22Rv1 (cell line): ENCODE measurements around the gene DEDD2.

ENCODE experiments used
- H3K27ac ChIP-seq: fragments of 450-650 bp; 2 replicates; pipeline ENCODE4 v1.5.1; 2017
- CTCF ChIP-seq: fragments of 450-650 bp; IDR thresholded peaks from 2 replicates; pipeline ENCODE4 v1.5.1; 2017; ENCODE audit warnings: mild to moderate bottlenecking
- ZFX ChIP-seq: fragments of 450-650 bp; IDR thresholded peaks from 2 replicates; pipeline ENCODE4 v1.6.1; 2017; ENCODE audit warnings: antibody characterized with exemption, borderline replicate concordance

The DEDD2 gene

DNA sequence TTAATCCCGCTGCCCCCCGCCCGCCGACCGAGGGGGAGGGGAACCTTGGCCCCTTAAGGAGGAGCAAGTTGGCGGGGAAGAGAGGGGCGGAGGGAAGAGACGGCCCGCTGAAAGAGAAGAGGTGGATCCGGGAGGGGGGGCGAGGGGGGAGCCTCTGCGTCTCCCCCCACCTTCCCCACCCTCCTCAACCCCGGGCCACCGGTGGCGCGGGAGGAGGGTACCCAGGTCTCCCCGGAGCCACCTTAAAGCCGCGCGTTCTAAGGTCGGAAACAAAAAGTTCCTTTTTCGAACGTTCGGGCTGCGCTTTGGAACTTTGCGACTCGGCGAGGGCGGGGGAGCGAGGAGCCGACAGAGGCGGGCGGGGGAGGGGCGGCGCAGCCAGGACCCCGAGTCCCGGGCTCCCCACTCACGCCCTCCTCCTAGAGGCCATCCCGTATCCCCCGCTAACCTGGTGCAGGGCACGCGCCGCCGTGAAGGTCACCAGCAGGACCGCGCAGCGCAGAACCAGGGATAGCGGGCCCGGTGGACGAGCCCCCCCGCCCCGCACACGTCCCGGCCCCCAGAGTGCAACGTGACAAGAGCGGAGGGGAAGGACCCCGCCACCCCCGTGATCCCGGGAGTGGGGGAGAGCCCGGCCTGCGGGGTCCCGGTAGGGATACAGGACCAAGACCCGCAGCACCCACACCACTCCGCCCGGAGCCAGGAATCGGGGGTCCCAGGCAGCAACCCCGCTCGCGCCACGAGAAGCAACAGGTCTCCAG, 36.8 kb upstream of the DEDD2 start:
- H3K27ac ChIP-seq: peak overlapping the region; percentile 94
- TF ChIP-seq CTCF (no peak), ZFX (no peak)

GRCh38 chr19:42253245-42254088, 36.0 kb upstream of the DEDD2 start:
- no peak for TF ChIP-seq CTCF
- TF ChIP-seq ZFX: no peak
- peak overlapping the region; percentile 94 for H3K27ac ChIP-seq

DNA sequence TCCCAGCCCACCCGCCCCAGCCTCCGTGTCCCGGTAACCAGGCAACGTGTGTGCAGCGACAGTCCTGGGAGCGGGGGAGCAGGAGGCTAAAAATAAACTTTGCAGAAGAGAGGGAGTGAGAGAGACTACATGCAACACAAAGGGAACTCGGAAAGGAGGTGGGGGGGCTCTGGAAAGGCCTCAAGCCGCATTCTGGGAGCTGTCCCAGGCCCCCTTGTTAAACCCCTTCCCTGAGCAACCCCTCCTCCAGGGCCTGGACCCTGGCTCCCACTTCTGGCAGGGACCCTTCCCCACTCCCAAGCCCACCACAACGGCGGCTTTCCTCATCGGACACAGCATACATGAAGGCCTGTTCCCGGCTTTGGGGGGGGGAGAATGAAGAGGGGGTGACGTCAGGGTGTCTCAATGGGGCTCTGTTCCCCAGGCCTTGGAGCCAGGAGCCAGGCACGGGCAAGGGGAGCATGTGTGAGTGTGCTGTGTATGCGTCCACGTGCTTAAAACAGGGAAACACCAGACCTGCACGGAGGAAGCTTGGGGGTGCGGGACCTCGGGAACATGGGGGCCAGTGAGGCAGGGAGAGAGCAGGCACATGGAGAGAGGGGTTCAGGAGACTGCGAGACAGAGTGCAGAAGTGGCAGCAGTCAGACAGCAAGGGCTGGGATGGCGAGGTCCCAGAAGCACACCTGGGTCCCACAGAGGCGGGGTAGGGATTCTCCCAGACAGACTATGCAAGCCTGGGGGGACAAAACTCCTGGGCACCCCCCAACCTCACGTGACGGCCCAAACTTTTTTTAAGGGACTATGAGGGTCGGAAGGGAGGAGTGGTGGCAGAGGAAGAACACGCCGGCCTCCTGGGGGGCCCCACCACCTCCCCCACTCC, 35.1 kb upstream of the DEDD2 start:
- peak overlapping the region; percentile 94 for H3K27ac ChIP-seq

DNA sequence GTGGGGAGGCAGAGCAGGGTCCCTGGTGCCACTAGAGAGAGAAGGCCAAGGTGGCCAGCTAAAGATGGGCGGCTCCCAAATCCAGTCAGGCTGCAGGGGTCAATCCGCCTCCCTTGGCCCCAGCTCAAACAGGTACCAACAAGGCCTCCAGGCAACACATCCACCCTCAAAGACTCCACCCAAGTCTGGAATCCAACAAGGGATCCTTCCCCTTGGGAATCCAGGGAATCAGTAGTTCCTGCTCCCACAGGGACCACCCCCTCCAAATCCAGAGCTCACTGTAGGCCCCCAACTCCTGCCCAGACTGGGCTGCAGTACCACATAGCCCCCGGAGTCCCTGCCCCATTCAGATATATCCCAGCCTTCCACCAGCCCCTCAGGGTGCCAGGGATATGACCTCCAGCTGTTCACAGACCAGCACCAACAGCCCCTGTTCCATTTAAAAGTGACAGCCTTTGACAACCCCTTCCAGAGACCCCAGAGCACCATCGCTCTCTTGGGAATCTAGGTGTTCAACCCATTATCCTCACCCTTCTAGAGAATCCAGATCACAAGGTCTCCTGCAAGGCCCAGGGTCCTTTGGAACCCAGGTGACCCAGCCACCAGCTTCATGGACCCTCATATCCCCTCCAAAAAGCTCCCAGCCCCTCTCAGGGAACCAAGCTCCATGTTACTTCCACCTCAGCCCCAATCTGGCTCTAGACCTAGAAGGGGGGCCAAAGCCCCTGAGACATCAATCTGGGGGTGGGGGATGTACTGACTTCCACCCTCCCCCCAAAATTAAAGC, 34.3 kb upstream of the DEDD2 start:
- H3K27ac ChIP-seq: peak overlapping the region; percentile 94
- TF ChIP-seq ZFX (no peak), CTCF (no peak)

More for the DNA sequence above, 35.1 kb upstream of the DEDD2 start:
- TF ChIP-seq ZFX: no peak

- H3K27ac ChIP-seq: peak overlapping the region; percentile 94
- no peak for TF ChIP-seq ZFX
- no peak for TF ChIP-seq CTCF
Observed at GRCh38 chr19:42250666-42251531, 33.4 kb upstream of the DEDD2 start.

DNA sequence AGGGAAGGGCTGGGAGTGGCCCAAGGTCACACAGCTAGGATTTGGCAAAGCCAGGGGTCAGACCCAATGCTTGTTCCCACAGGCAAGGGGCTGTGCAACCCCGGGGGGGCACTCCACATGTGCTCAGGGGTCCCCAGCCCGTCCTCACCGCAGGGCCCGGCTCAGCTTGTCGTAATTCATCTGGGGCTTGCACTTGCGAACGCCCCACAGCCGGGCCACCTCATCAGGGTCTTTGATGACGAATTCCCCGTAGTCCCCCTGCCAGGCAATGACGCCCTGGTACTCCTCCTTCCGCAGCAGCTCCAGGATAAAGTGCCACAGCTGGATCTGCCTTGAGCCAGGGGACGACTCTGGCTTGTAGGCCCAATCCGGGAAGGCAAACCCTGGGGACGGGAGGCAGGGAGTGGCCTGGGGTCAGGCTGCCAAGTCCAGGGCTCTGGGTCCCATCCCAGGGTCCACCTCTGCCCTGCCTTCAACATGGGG, 32.7 kb upstream of the DEDD2 start:
- TF ChIP-seq CTCF (no peak), ZFX (no peak)
- peak overlapping the region; percentile 94 for H3K27ac ChIP-seq
